Measurements from ENCODE around the gene LALBA.
A peak's percentile ranks its signal among the peaks of the same experiment; 100 is the strongest.
"Not testable (repeated sequence)": the region's sequence is repeated elsewhere in the genome, so short reads cannot be mapped to it uniquely, and the experiment has no call there.

Gene LALBA

DNA sequence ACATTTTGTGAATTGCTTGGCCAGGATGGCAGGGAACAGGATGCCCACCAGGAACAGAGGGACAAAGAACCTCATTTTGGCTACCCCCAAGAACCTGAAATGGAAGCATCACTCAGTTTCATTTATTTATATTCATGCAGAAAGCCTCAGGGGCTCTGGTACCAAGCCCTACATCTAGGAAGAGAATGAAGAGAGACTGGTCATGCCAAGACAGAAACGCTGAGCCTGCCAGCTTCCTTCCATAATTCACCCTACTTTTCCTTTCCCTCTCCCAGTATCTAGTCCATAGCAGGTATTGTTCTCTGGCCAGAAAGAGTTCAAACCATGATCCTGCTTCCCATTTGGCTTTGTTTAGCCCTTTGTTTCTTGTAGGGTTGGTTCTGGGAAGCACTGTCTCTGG, at the start of gene LALBA:
Gene LALBA (minus strand): TSS at position 101 of the 400 bp plus-strand sequence. CDS start 26 bp downstream, at position 75.
- DNase-seq (ENCODE audit: low spot score), result no peak

DNA sequence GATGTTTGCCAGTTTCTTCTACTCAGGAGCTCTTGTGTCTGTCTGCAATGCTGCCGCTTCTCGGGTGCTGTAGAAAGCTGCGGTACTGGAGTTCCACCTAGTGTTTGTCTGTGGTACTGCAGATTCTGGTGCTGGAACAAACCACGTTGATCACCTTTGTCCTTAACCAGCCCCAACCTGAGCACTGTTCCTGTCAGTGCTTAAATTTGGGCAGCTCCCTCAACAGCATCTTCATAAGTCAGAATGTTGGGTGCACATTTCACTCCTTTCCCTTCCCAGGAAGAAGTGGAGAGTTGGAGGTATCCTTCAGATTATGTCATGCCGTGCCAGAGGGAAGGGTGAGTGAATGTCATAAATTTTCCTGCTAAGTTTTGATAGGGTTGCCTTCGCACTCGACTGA, 48.7 kb upstream of the LALBA start:
- DNase-seq (ENCODE audit: low spot score), result peak; percentile 91

DNA sequence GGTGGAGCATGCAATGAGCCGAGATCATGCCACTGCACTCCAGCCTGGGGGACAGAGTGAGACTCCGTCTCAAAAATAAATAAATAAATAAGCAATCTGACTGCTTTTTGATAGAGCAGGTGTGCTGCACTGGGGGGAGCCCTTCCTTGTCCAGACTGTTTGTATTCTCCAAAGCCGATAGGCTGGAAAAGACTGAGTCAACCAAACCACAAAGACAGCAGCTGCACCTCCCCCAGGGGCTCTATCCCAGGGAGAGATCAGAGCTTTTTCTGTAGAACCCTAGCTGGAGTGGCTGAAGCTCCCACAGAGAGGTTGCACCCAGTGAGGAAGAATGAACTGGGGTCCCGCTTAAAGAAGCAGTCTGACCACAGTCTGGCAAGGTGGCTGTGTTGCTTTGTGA, 45.8 kb upstream of the LALBA start:
- DNase-seq (ENCODE audit: low spot score), result no peak

DNA sequence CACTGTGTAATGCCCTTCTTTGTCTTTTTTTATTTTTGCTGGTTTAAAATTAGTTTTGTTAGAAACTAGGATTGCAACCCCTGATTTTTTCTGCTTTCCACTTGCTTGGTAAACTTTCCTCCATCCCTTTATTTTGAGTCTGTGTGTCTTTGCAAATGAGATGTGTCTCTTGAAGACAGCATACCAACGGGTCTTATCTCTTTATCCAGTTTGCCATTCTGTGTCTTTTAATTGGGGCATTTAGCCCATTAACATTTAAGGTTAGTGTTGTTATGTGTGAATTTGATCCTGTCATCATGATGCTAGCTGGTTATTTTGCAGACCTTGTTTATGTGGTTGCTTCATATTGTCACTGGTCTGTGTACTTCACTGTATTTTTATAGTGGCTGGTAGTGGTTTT, 43.5 kb upstream of the LALBA start:
- DNase-seq (ENCODE audit: low spot score), result no peak

DNA sequence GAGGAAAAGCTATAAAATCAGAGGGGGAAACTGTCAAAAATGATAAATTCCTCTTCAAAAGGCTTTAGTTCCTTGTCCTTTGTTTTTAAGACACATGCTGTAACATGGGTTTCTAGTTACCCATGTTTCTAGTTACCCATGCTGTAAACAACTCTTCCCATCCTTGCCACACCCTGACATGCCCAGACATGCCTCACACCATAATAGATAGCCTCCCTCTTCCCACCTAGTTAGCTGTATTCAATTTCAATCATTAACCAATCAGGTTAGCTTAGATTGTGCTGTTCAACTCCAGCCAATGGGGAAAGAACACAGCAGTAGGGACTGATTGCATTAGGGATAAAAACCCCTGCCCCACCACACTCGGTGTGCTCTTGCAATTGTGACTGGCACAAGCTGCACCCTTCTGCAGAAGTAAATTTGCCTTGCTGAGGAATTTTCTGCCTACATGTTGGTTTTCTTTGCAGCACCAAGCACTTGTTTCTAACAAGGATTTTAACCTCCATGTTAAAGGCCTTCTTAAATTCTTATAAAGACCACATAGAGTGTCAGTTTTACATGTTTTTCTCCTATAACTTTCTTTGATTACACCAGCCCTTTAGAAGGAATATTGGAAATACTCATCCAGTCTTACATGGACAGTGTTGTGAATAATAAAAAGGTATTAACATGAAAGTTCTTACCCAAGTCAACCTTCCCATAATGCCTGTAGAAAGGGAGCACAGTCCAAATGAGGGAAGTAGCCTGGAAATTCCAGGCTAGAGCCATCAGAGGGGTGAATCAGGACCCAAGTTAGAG, 32.5 kb upstream of the LALBA start:
- DNase-seq (ENCODE audit: low spot score), result no peak

DNA sequence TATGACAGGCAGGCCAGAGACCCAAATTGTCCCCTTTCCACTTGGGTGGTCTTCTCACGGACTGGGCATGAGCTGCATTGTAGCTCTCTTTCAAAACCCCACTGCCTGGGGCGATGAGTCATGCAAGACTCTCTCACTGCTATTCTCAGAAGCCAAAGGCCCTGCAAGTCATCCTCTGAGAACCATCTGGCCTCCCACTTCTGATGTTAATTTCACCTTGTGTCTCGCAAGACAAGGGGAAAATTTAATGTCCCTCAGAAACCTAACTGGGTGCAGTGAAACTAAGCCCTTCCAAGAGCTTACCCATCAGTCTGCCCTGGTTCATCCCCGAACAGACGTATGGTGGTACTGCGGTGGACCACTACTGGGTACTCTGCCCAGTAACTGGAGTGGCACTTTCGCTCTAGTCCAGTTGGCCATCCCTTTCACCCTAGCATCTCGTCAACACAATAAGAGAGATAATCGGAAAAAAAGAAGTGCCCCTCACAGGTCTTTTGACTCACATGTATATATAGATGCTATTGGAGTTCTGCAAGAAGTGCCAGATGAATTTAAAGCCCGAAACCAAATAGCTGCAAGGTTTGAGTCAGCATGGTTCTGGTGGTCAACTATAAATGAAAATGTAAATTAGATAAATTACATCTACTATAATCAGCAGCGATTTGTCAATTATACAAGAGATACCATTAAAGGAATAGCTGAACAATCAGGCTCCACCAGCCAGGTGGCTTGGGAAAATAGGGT, 31.3 kb upstream of the LALBA start:
- peak; percentile 72 for DNase-seq (ENCODE audit: low spot score)

DNA sequence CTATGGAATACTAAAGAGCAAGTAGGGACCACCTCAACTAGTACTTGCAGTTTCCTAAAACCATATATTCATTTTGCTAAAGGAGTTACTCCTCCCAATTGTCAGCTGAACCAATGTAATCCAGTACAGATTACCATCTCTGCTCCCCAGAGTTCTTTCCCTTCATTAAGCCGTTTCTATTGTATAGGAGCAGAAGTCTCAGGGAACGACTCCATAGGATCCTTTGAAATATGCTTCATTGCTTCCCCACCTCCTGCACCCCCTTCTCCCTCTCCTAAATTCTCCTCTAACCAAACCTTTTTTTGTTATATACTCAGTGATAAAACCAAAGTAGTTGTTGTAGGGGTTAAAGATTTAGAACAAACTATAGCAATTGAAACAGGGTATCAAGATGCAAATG, 30.7 kb upstream of the LALBA start:
- DNase-seq (ENCODE audit: low spot score), result no peak

DNA sequence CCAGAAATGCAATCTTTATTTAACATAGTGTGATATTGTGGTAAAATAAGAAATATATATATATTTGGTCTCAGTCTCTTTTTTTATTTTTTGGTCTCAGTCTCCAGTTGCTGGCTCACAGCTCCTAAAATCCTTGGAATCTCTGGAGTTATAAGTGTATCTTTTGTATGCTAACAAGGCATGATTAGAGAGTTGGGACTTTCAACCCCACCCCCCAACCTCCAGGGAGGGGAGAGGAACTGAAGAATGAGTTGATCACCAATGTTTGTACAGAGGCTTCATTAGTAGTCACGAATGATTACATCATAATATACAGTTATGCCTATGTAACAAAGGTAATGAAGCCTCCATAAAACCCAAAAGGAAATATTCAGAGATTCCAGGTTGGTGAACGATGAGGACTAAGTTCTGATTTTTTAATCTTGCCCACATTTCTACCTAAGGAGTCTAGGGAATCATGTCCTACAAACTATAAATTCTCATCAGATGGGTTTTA, 22.8 kb upstream of the LALBA start:
- DNase-seq (ENCODE audit: low spot score), result no peak

DNA sequence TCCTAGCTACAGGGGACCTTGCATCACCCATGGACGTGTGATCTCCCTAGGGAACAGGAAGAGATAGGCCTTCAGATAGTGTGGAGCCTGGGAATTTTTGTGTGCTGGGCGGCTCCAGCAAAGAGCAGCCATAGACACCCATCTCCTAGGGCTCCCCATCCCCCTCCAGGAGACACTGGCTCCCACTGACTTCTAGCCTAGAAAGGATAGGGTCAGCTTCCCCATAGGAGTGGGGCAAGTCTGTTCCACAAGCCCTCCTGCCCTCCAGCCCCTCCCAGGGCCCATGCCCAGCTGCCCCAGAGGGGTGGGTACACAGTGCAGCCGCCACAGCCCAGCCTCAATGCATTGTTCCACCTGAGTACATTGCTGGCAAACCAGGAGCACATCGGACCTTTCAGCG, 16.5 kb upstream of the LALBA start:
- no peak for DNase-seq (ENCODE audit: low spot score)

DNA sequence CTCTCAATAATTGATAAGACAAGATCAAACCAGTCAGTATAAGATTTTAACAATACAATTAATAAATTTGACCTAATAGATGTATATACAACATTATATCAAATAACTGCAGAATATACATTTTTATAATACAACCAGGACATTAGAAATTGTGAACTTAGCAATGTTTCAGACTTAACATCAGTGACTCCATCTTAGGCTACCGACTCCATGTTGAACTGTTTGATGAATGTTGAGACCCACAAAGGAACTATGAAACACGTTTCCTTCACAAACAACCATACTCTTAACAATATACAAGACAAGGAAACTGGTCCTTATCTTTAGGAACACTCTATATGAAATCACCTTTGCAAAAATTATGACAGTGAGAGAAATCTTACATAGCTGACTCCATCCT, 13.9 kb upstream of the LALBA start:
- no peak for DNase-seq (ENCODE audit: low spot score)

DNA sequence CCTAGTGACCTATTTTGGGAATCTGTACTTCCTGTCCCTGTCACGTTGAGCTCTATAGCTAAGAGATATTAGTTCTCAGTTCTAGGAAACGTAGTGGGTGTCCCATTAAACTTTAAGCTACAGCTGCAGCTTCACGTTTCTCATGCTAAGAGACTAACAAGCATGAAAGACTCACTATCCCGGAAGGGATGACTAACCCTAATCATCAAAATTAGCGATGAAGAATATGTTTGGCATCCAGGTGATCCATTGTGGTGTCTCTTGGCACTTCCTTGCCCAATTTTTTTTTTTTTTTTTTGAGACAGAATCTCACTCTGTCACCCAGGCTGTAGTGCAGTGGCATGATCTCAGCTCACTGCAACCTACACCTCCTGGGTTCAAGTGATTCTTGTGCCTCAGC, 11.0 kb upstream of the LALBA start:
- DNase-seq (ENCODE audit: low spot score), result no peak

DNA sequence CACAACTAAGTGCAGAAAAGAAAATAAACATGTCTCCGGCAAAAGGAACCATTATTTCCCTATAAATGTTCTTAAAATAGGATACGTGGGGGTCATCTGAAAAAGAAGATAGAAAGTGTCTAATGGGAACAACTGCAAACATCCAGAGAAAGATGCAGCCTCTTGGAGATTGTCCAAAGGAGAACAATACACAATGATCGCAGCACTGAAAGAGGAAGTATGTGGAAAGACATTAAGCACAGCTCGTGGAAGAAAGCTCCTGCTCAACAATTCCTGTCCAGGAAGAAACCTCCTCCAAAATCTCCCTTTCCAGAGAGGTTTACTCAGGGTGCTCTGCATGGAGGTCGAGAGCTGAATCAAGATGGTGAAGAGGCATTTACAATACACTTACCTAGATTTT, 2.5 kb upstream of the LALBA start:
- DNase-seq (ENCODE audit: low spot score), result no peak

DNA sequence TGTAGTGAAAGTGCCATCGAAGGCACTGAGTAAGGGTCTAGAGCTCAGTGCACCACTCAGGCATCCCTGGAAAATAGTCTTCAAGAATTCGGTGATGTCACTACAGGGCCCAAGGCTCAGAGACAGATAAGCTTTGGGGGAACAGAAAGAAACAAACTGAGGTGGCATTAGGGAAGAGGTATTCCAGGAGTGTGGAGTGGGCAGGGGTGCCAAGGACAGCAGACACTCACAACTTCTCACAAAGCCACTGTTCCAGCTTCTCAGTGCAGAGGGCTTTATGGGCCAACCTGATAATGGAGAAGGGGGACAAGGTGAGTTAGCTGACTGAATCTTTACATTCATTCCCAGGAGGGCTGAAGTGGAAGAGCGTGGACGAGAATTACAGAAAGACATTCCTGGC, 2.1 kb downstream of the LALBA start:
- DNase-seq (ENCODE audit: low spot score), result no peak

DNA sequence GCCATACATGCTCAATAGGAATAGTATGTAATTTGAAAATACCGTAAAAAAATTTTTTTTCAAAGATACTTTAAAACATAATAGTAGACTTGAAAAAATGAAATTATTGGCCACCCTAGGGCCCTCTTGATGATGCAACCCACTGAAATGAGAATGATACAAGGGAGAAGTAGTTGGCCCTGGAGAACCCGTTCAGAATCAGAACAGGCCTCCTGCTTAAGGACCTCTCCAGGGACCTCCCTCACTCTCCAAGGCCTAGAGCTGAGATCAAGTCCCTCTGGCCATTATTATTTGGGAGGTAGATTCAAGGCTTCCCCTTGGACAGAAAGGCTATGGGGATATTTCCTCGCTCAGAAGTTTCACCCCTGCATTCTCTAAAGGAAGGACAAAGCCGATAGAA, 11.9 kb downstream of the LALBA start:
- DNase-seq (ENCODE audit: low spot score), result no peak

DNA sequence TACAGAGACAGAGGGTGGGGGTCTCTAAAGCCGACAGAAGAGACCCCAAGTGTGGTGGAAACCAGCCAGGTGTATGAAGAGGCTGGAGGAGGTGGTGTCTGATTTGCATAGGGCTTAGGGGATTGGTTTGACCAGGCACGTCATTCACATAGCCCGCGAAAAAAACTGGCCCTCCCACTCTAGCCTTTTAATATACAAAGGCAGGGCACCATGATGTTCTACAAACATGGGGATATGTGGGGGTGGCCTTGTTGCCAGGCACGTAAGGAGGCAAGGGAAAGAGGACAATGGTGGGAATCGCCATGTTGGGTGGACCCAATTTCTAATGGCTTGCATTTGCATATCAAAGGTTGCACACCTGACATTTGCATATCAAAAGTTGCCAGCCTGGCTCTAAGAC, 13.2 kb downstream of the LALBA start:
- no peak for DNase-seq (ENCODE audit: low spot score)

DNA sequence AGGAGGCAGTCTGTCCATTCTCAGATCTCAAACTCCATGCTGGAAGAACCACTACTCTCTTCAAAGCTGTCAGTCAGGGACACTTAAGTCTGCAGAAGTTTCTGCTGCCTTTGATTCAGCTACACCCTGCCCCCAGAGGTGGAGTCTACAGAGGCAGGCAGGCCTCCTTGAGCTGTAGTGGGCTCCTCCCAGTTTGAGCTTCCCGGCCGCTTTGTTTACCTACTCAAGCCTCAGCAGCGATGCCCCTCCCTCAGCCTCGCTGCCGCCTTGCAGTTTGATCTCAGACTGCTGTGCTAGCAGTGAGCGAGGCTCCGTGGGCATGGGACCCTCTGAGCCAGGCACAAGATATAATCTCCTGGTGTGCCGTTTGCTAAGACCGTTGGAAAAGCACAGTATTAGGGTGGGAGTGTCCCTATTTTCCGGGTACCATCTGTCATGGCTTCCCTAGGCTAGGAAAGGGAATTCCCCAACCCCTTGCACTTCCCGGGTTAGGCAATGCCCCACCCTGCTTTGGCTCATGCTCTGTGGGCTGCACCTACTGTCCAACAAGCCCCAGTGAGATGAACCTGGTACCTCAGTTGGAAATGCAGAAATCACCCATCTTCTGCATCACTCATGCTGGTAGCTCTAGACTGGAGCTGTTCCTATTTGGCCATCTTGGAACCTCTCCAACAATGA, 16.0 kb downstream of the LALBA start:
- not testable (repeated sequence) for DNase-seq (ENCODE audit: low spot score)

DNA sequence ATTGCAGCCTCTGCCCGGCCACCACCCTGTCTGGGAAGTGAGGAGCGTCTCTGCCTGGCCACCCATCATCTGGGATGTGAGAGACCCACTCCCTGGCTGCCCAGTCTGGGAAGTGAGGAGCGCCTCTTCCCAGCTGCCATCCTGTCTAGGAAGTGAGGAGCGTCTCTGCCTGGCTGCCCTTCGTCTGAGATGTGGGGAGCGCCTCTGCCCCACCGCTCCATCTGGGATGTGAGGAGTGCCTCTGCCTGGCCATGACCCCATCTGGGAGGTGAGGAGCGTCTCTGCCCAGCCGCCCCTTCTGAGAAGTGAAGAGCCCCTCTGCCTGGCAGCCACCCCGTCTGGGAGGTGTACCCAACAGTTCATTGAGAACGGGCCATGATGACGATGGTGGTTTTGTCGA, 18.2 kb downstream of the LALBA start:
- DNase-seq (ENCODE audit: low spot score), result not testable (repeated sequence)

DNA sequence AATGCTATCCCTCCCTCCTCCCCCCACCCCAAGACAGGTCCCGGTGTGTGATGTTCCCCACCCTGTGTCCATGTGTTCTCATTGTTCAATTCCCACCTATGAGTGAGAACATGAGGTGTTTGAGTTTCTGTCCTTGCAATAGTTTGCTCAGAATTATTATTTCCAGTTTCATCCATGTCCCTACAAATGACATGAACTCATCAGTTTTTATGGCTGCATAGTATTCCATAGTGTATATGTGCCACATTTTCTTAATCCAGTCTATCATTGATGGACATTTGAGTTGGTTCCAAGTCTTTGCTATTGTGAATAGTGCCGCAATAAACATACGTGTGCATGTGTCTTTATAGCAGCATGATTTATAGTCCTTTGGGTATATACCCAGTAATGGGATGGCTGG, 22.8 kb downstream of the LALBA start:
- not testable (repeated sequence) for DNase-seq (ENCODE audit: low spot score)

DNA sequence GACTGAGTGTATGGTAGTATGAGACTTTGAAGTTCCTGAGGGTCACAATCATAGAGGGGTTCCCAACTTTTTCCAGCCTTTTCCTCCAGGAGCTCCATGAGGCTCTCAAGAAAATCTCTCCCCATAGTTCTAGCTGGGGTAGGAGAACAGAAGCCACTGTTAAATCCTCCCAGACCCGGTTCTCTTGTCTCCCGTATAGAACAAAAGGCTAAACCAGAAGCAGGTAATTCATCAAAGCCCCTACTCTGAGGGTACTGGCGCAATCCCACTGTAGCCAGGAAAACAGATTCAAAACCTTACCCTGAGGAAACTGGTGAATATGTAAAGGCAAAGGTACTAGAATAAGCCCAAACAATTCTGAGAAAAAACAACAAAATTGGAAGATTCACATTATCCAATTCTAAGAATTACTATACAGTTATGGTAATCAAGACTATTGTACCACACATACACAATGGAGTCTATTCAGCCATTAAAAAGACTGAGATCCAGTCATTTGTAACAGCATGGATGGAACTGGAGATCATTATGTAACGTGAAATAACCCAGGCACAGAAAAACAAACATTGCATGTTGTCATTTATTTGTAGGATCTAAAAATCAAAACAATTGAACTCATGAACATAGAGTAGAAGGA, 23.9 kb downstream of the LALBA start:
- no peak for DNase-seq (ENCODE audit: low spot score)

DNA sequence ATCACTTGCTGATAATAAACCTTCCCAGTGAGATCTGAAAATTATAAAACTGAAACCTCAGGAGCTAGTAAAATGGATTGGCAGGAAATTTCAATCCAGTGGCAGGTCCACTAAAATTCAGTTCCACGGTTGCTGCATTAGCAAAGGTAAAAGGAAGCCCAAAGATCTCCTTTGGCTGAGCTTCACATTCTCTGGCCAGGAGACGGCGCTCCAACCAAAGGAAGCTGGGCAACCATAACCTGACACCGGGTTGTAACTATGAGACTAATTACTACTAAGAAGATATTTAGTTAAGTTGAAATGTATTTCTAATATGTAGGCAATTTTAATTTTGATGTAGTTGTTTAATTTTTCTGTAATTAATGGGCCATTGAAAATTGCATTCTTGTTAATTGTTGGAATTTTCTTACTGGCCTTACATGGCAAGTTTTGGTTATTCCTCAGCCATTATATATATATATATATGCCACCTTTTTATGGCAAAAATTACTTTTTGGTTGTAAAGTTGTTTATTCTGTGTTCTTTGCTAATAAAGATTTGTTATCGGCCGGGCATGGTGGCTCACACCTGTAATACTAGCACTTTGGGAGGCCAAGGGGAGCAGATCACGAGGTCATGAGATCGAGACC, 27.4 kb downstream of the LALBA start:
- no peak for DNase-seq (ENCODE audit: low spot score)

DNA sequence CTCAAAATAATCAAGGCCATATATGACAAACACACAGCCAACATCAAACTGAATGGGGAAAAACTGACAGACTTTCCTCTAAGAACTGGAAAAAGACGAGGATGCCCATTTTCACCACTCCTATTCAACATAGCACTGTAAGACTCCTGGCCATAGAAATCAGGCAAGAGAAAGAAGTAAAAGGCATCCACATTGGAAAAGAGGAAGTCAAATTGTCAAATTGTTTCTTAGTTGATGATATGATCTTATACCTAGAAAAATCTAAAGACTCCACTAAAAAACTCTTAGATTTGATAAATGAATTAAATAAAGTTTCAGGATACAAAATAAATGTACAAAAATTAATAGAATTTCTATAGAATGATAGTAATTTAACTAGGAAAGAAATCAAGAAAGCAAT, 33.2 kb downstream of the LALBA start:
- no peak for DNase-seq (ENCODE audit: low spot score)

DNA sequence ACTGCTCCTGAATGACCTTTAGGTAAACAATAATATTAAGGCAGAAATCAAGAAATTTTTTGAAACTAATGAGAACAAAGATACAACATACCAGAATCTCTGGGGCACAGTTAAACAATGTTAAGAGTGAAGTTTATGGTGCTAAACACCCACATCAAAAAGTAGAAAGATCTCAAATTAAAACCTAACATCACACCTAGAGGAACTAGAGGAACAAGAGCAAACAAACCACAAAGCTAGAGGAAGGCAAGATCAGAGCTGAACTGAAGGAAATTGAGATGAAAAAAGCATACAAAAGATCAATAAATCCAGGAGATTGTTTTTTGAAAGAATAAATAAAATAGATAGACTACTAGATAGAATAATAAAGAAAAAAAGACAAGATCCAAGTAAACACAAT, 37.2 kb downstream of the LALBA start:
- no peak for DNase-seq (ENCODE audit: low spot score)

All from ecto neural progenitor cell (in vitro differentiated cells).